A549 (cell line): ENCODE results near the gene SPRR3. TPM values are rescaled to one million over a fixed set of nuclear protein-coding genes. Genes with fewer than 3 reads are reported as not detected.

Experiments used
- ATAC-seq, 2 experiments: fragments of 200-7000 bp in 1 of 2; fragments of >200 bp in 1 of 2; cut with Nextera tagmentation in 1 of 2; cut with Tn5 transposase in 1 of 2; 3 replicates each; pipeline versions ENCODE4 v1.8.0 to v1.9.1; 2018 to 2020; ENCODE audit warnings: mild to moderate bottlenecking in 1 of 2, moderate library complexity in 1 of 2
- CTCF ChIA-PET: fragments of 300-600 bp; sonication (Branson Sonifier 250); formaldehyde crosslinking; extraction: SDS; loops from one replicate; lab custom pipeline; 2021; ENCODE audit warnings: antibody characterized with exemption, inconsistent platforms; lab: Yijun Ruan, JAX
- POLR2A ChIA-PET: fragments of 350-600 bp; formaldehyde crosslinking; extraction: SDS; loops from one replicate; lab custom pipeline; 2021; ENCODE audit warnings: antibody characterized with exemption, inconsistent platforms; lab: Yijun Ruan, JAX
- DNase-seq, 2 experiments: peaks; one replicate each; pipeline versions ENCODE4 v3.0.0 to v3.0.0-alpha.2; 2011 to 2016; ENCODE audit warnings: low read depth in 1 of 2, low spot score in 1 of 2
- FAIRE-seq: peaks from 2 replicates; lab custom pipeline; 2011; peaks lifted over from hg19 to GRCh38; lab: Jason Lieb, UNC
- H3K27ac ChIP-seq, 2 experiments: fragments of >200 bp; sonication (Bioruptor Twin); formaldehyde crosslinking; 3 replicates each; pipeline ENCODE4 v1.5.1; 2016 to 2017
- H3K4me1 ChIP-seq: fragments of >200 bp; sonication (Bioruptor Twin); formaldehyde crosslinking; 3 replicates; pipeline ENCODE4 v1.6.1; 2016
- H3K4me2 ChIP-seq: fragments of >200 bp; sonication (Bioruptor Twin); formaldehyde crosslinking; 3 replicates; pipeline ENCODE4 v1.6.1; 2016
- H3K4me3 ChIP-seq: fragments of >200 bp; sonication (Bioruptor Twin); formaldehyde crosslinking; 3 replicates; pipeline ENCODE4 v1.5.1; 2016
- H3K9me3 ChIP-seq: fragments of >200 bp; sonication (Bioruptor Twin); formaldehyde crosslinking; 3 replicates; pipeline ENCODE4 v1.6.1; 2016
- BCL3 ChIP-seq: fragments of >200 bp; sonication (Bioruptor Twin); formaldehyde crosslinking; IDR thresholded peaks from 3 replicates; pipeline ENCODE4 v1.6.1; 2016
- CEBPB ChIP-seq, 2 experiments: fragments of >200 bp in 1 of 2; sonication (Bioruptor Twin) in 1 of 2; formaldehyde crosslinking in 1 of 2; IDR thresholded peaks; 2 replicates each; pipeline ENCODE4 v1.6.1; 2012 to 2016
- CHD2 ChIP-seq: fragments of 150-350 bp; IDR thresholded peaks from 2 replicates; pipeline ENCODE4 v1.6.1; 2014; ENCODE audit warnings: low read length; ENCODE audit not compliant: partially characterized antibody
- CHD4 ChIP-seq: fragments of 200-600 bp; sonication (generic); IDR thresholded peaks from 2 replicates; pipeline ENCODE4 v1.6.1; 2016; ENCODE audit warnings: antibody characterized with exemption, mild to moderate bottlenecking, borderline replicate concordance
- EP300 ChIP-seq, 2 experiments: fragments of >200 bp; sonication (Bioruptor Twin); formaldehyde crosslinking; IDR thresholded peaks; 2 replicates in 1 of 2; 3 replicates in 1 of 2; pipeline ENCODE4 v1.6.1; 2016 to 2017
- GATA3 ChIP-seq: IDR thresholded peaks from 2 replicates; pipeline ENCODE4 v1.6.1; 2012; ENCODE audit warnings: borderline replicate concordance
- HDAC2 ChIP-seq: fragments of 200-600 bp; sonication (generic); IDR thresholded peaks from 2 replicates; pipeline ENCODE4 v1.6.1; 2016
- HMGXB4 ChIP-seq: fragments of 250-450 bp; sonication (Bioruptor Pico); IDR thresholded peaks from 2 replicates; pipeline ENCODE4 v1.5.0; 2021; ENCODE audit warnings: mild to moderate bottlenecking, moderate library complexity, borderline replicate concordance
- HOXB13 ChIP-seq: fragments of 250-450 bp; sonication (Bioruptor Pico); IDR thresholded peaks from 2 replicates; pipeline ENCODE4 v1.5.0; 2020; ENCODE audit warnings: low read depth, mild to moderate bottlenecking, moderate library complexity
- KDM1A ChIP-seq: fragments of 200-600 bp; sonication (generic); IDR thresholded peaks from 2 replicates; pipeline ENCODE4 v1.6.1; 2016; ENCODE audit warnings: low read depth, mild to moderate bottlenecking
- KDM5A ChIP-seq: fragments of 200-600 bp; sonication (generic); IDR thresholded peaks from 2 replicates; pipeline ENCODE4 v1.6.1; 2016; ENCODE audit warnings: antibody characterized with exemption, mild to moderate bottlenecking
- REST ChIP-seq: fragments of 200-600 bp; sonication (generic); IDR thresholded peaks from 2 replicates; pipeline ENCODE4 v1.6.1; 2016; ENCODE audit warnings: antibody characterized with exemption, mild to moderate bottlenecking, moderate library complexity
- RNF2 ChIP-seq: fragments of 200-600 bp; sonication (generic); IDR thresholded peaks from 2 replicates; pipeline ENCODE4 v1.6.1; 2016; ENCODE audit warnings: low read depth, mild to moderate bottlenecking, antibody characterized with exemption, moderate library complexity, borderline replicate concordance
- TP53 ChIP-seq: fragments of 250-450 bp; sonication (Bioruptor Pico); IDR thresholded peaks from 2 replicates; pipeline ENCODE4 v1.5.0; 2021; ENCODE audit warnings: mild to moderate bottlenecking, moderate library complexity
- ZC3H11A ChIP-seq: fragments of 450-650 bp; IDR thresholded peaks from 2 replicates; pipeline ENCODE4 v1.6.1; 2014; ENCODE audit warnings: antibody characterized with exemption, mild to moderate bottlenecking
- ZNF302 ChIP-seq: fragments of 250-450 bp; sonication (Bioruptor Pico); IDR thresholded peaks from 2 replicates; pipeline ENCODE4 v1.9.0; 2021; ENCODE audit warnings: inconsistent platforms, mild to moderate bottlenecking, moderate library complexity
- WGBS: methylation state at CpG from one replicate; pipeline ENCODE4 v1.1.6; 2017; ENCODE audit errors: missing lambda C conversion rate; 5-methylcytosine and 5-hydroxymethylcytosine counted together
- polyA plus RNA-seq, 4 experiments: library from polyadenylated mRNA; depleted of rRNA in 3 of 4; stranded (reverse); fragments of >200 nt; fragmentation: RNase III in 1 of 4; extraction: RNeasy Plus Mini Kit Qiagen cat#74134 plus additional on column Dnase treatment in 1 of 4; gene quantifications; 2 replicates in 3 of 4; 3 replicates in 1 of 4; pipeline ENCODE4 v1.2.3, GENCODE V29; 2011 to 2017

Gene SPRR3
- polyA plus RNA-seq, 2 of the 4 experiments (the other 2 are of a cell fraction), result not detected

GRCh38 chr1:152965853-152966252, 35.7 kb upstream of the SPRR3 start (continued):
- TF ChIP-seq REST, result no peak
- no peak for TF ChIP-seq HMGXB4 (CRISPR knock-in tag)
- no peak for TF ChIP-seq BCL3
- TF ChIP-seq EP300 (IDR thresholded peaks at IDR 0.05), result no peak

GRCh38 chr1:152967201-152967600, 34.3 kb upstream of the SPRR3 start:
- H3K4me2 ChIP-seq, result no peak overlapping the region
- TF ChIP-seq CHD4, result no peak
- TF ChIP-seq HMGXB4 (CRISPR knock-in tag), result no peak
- TF ChIP-seq ZNF302 (CRISPR knock-in tag), result no peak
- TF ChIP-seq HDAC2, result no peak
- TF ChIP-seq KDM5A, result no peak
- TF ChIP-seq BCL3, result no peak
- TF ChIP-seq REST, result no peak
- TF ChIP-seq CEBPB (IDR thresholded peaks at IDR 0.05), result no peak
- no peak for TF ChIP-seq GATA3
- no peak for TF ChIP-seq CHD2
- TF ChIP-seq TP53 (CRISPR knock-in tag), result no peak
- no peak for TF ChIP-seq HOXB13 (CRISPR knock-in tag)
- TF ChIP-seq KDM1A, result no peak
- no peak for TF ChIP-seq RNF2
- no peak for TF ChIP-seq ZC3H11A
- TF ChIP-seq, all 56 proteins: peak for 0
- POLR2A ChIA-PET, result no interaction called here
- WGBS, result 4% methylated on average over 7 of the region's 7 CpGs
- no peak overlapping the region for H3K27ac ChIP-seq
- H3K9me3 ChIP-seq, result no peaks in the 10 kb centered on the region
- no peak for FAIRE-seq
- CTCF ChIA-PET, result interaction anchor here (1.4 kb wide), 1 partner anchor 9 kb away, joined by 4 read pairs; no protein-coding TSS in a partner anchor
- H3K4me1 ChIP-seq, result no peaks in the 10 kb centered on the region
- no peak for DNase-seq
- ATAC-seq, result no peak
- H3K4me3 ChIP-seq, result no peak overlapping the region
